PFSK-1 (cell line): ENCODE data around the gene SHH.

ENCODE experiments used
- SIN3A ChIP-seq: IDR thresholded peaks from 2 replicates; pipeline ENCODE4 v1.6.1; 2012; ENCODE audit warnings: mild to moderate bottlenecking, low read length, moderate library complexity, borderline replicate concordance; ENCODE audit not compliant: insufficient read depth
- TAF1 ChIP-seq: IDR thresholded peaks from 2 replicates; pipeline ENCODE4 v1.6.1; 2012; ENCODE audit warnings: low read length, control low read depth, borderline replicate concordance; ENCODE audit not compliant: insufficient read depth

DNA sequence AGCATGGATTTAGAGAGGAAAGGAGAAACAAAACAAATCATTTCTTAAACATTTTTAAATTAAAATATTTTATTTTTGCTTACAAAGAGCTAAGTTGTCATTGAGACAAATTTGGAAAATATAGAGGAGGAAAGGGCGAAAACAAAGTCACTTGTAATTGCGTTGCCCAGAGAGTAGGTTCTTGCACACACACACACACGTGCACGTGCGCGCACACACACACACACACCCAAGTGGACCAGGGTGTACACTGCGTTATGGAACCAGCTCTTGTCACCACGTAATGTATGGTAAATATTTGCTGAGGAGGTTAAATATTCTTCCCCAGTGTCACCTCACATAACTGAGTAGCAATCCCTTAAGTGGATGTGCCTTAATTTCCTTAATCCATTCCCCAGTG lies 21.6 kb downstream of the SHH start:
- TF ChIP-seq TAF1 (no peak), SIN3A (no peak)
